Endometrial microvascular endothelial cells (primary cell): ENCODE data around the gene ITGA6. TPM values are rescaled to one million over a fixed set of nuclear protein-coding genes. Genes with fewer than 3 reads are reported as not detected.

Experiments
- in situ Hi-C: cut with HindIII; loops from 2 replicates; pipeline ENCODE4 v1.10.0; 2017; ENCODE audit warnings: low sequenced_read_pairs, low pct_unique_long_range_greater_than_20kb; ENCODE audit errors: inconsistent ontology term
- total RNA-seq: library from RNA; depleted of rRNA; stranded (reverse); fragments of >200 nt; gene quantifications from one replicate; pipeline ENCODE4 v1.2.3, GENCODE V29; 2015; ENCODE audit errors: inconsistent ontology term

ITGA6 gene
- total RNA-seq, 1 donor from 2014 or later: 295 TPM

GRCh38 chr2:172437419-172438341 lies 10.3 kb downstream of the ITGA6 start:
- in situ Hi-C loops: no loop called here

GRCh38 chr2:172438741-172439508 lies 11.5 kb downstream of the ITGA6 start:
- in situ Hi-C loops: no loop called here

GRCh38 chr2:172439509-172439860 lies 12.1 kb downstream of the ITGA6 start:
- in situ Hi-C loops: no loop called here

GRCh38 chr2:172439911-172440310 lies 12.5 kb downstream of the ITGA6 start:
- in situ Hi-C loops: no loop called here

- in situ Hi-C loops: no loop called here
These were observed 13.4 kb downstream of the ITGA6 start for GRCh38 chr2:172440795-172441194.

- in situ Hi-C loops: no loop called here
These were observed 14.9 kb downstream of the ITGA6 start for GRCh38 chr2:172442072-172442895.

GRCh38 chr2:172445851-172446250 lies 18.5 kb downstream of the ITGA6 start:
- in situ Hi-C loops: no loop called here

- in situ Hi-C loops: no loop called here
These were observed 19.2 kb downstream of the ITGA6 start for GRCh38 chr2:172446474-172447063.

GRCh38 chr2:172447811-172448493 lies 20.6 kb downstream of the ITGA6 start:
- in situ Hi-C loops: no loop called here

- in situ Hi-C loops: no loop called here
These were observed 21.3 kb downstream of the ITGA6 start for GRCh38 chr2:172448544-172449267.

GRCh38 chr2:172449911-172450550 lies 22.6 kb downstream of the ITGA6 start:
- in situ Hi-C loops: no loop called here

- in situ Hi-C loops: no loop called here
These were observed 24.5 kb downstream of the ITGA6 start for GRCh38 chr2:172451923-172452322.

GRCh38 chr2:172452845-172453244 lies 25.5 kb downstream of the ITGA6 start:
- in situ Hi-C loops: no loop called here

GRCh38 chr2:172454404-172455120 lies 27.2 kb downstream of the ITGA6 start:
- in situ Hi-C loops: no loop called here

GRCh38 chr2:172455121-172455515 lies 27.7 kb downstream of the ITGA6 start:
- in situ Hi-C loops: no loop called here

- in situ Hi-C loops: no loop called here
These were observed 28.6 kb downstream of the ITGA6 start for GRCh38 chr2:172456002-172456401.

GRCh38 chr2:172457536-172457935 lies 30.1 kb downstream of the ITGA6 start:
- in situ Hi-C loops: no loop called here
